WI38 (cell line): ENCODE results near the gene CD300LG.
"Not testable (repeated sequence)": the region's sequence is repeated elsewhere in the genome, so short reads cannot be mapped to it uniquely, and the experiment has no call there.

ENCODE experiments used
- H3K4me3 ChIP-seq: 2 replicates; pipeline ENCODE4 v1.5.1; 2011; ENCODE audit warnings: low read depth, mild to moderate bottlenecking, control low read depth, low read length
- CTCF ChIP-seq: IDR thresholded peaks from 2 replicates; pipeline ENCODE4 v1.5.1; 2012; ENCODE audit warnings: low read depth, mild to moderate bottlenecking, control low read depth, low read length

CD300LG gene

GRCh38 chr17:43861960-43862359, 15.0 kb downstream of the CD300LG start:
- no peak overlapping the region for H3K4me3 ChIP-seq
- no peak for TF ChIP-seq CTCF

- no peak overlapping the region for H3K4me3 ChIP-seq
- TF ChIP-seq CTCF, result no peak
Observed at GRCh38 chr17:43864161-43864984, 17.4 kb downstream of the CD300LG start.

GRCh38 chr17:43868226-43868994, 21.4 kb downstream of the CD300LG start:
- TF ChIP-seq CTCF, result no peak
- no peak overlapping the region for H3K4me3 ChIP-seq

GRCh38 chr17:43869031-43869430, 22.1 kb downstream of the CD300LG start:
- H3K4me3 ChIP-seq, result not testable (repeated sequence)

- no peak for TF ChIP-seq CTCF
- H3K4me3 ChIP-seq, result peak overlapping the region; percentile 40
Observed at GRCh38 chr17:43871946-43872690, 25.1 kb downstream of the CD300LG start.

GRCh38 chr17:43873091-43873490, 26.1 kb downstream of the CD300LG start:
- TF ChIP-seq CTCF, result no peak
- H3K4me3 ChIP-seq, result no peak overlapping the region

- no peak for TF ChIP-seq CTCF
- H3K4me3 ChIP-seq, result no peak overlapping the region
Observed at GRCh38 chr17:43873815-43874214, 26.8 kb downstream of the CD300LG start.
